Smooth muscle cell (in vitro differentiated cells): Measurements from ENCODE around the gene CCDC69. TPM values are rescaled to one million over a fixed set of nuclear protein-coding genes. Genes with fewer than 3 reads are reported as not detected.

ENCODE experiments used
- DNase-seq: peaks from one replicate; lab custom pipeline; 2025; ENCODE audit not compliant: unreplicated experiment; lab: John Stamatoyannopoulos, UW
- H2AFZ ChIP-seq: fragments of 200-600 bp; sonication (generic); 2 replicates; pipeline ENCODE4 v1.6.0; 2016; ENCODE audit warnings: antibody characterized with exemption, low read depth, mild to moderate bottlenecking
- H3F3A ChIP-seq: fragments of 200-600 bp; sonication (generic); 2 replicates; pipeline ENCODE4 v1.6.0; 2017; ENCODE audit warnings: antibody characterized with exemption, low read depth
- H3K27ac ChIP-seq: fragments of 200-600 bp; sonication (generic); 2 replicates; pipeline ENCODE4 v1.5.1; 2016; ENCODE audit warnings: low read depth, mild to moderate bottlenecking
- H3K27me3 ChIP-seq: fragments of 200-600 bp; sonication (generic); 2 replicates; pipeline ENCODE4 v1.6.1; 2016; ENCODE audit warnings: low read depth, mild to moderate bottlenecking
- H3K36me3 ChIP-seq: fragments of 200-600 bp; sonication (generic); 2 replicates; pipeline ENCODE4 v1.5.1; 2016; ENCODE audit warnings: low read depth
- H3K4me1 ChIP-seq: fragments of 200-600 bp; sonication (generic); 2 replicates; pipeline ENCODE4 v1.5.1; 2016; ENCODE audit warnings: low read depth
- H3K4me2 ChIP-seq: fragments of 200-600 bp; sonication (generic); 2 replicates; pipeline ENCODE4 v1.6.0; 2016; ENCODE audit warnings: mild to moderate bottlenecking
- H3K4me3 ChIP-seq: fragments of 200-600 bp; sonication (generic); 2 replicates; pipeline ENCODE4 v1.5.1; 2016; ENCODE audit warnings: mild to moderate bottlenecking
- H3K79me2 ChIP-seq: fragments of 200-600 bp; sonication (generic); 2 replicates; pipeline ENCODE4 v1.6.0; 2016; ENCODE audit warnings: low read depth, mild to moderate bottlenecking
- H3K9ac ChIP-seq: fragments of 200-600 bp; sonication (generic); 2 replicates; pipeline ENCODE4 v1.6.0; 2016; ENCODE audit warnings: low read depth
- H3K9me3 ChIP-seq: fragments of 200-600 bp; sonication (generic); replicated peaks from 2 replicates; pipeline ENCODE4 v1.5.1; 2016; ENCODE audit warnings: low read depth
- H4K20me1 ChIP-seq: fragments of 200-600 bp; sonication (generic); 2 replicates; pipeline ENCODE4 v1.6.0; 2016; ENCODE audit warnings: low read depth
- CTCF ChIP-seq: fragments of 200-600 bp; sonication (generic); IDR thresholded peaks from 2 replicates; pipeline ENCODE4 v1.5.1; 2017; ENCODE audit warnings: borderline replicate concordance, mild to moderate bottlenecking, antibody characterized with exemption; ENCODE audit not compliant: insufficient read depth, poor library complexity, severe bottlenecking
- WGBS: methylation state at CpG from one replicate; pipeline ENCODE4 v1.1.7; 2016; ENCODE audit warnings: low lambda C conversion rate; 5-methylcytosine and 5-hydroxymethylcytosine counted together
- polyA plus RNA-seq: library from polyadenylated mRNA; unstranded; fragments of >200 nt; fragmentation: Nextera tagmentation; extraction: Ambion mirVana; gene quantifications from 2 replicates; pipeline ENCODE4 v1.2.1, GENCODE V29; 2016
- total RNA-seq: library from RNA; depleted of rRNA; stranded (reverse); fragments of >200 nt; gene quantifications from 2 replicates; pipeline ENCODE4 v1.2.3, GENCODE V29; 2014

CCDC69 gene
- total and polyA plus RNA-seq, 2 experiments from 2014 or later = 1.1 to 1.2 TPM

DNA sequence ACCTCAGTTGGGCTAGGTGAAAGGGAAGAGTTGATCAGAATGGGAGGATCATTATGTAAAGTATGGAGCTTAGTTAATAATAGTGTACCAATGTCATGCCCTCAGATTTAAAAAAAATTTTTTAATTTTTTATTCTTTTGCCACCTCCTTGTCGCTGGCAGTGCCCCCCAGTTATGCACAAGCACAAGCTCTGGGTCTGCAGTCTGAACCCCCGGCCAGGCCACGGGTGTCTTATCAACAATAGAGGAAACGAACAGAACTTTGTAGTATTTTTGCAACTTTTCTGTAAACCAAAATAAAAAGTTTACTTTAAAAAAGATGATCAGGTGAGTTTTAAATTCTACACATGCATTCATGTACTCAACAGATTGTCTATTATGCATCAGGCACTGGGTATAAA is 27.7 kb upstream of the CCDC69 start:
- H3K4me1 ChIP-seq = peaks cover 7% of the 10 kb centered on the region
- no peaks in the 10 kb centered on the region for H3K9me3 ChIP-seq
- H3K9ac ChIP-seq = no peak overlapping the region
- no peaks in the 10 kb centered on the region for H4K20me1 ChIP-seq
- 97% methylated on average over 4 of the region's 4 CpGs for WGBS
- no peak overlapping the region for H3K4me3 ChIP-seq
- H2AFZ ChIP-seq = no peak overlapping the region
- no peak overlapping the region for H3K27ac ChIP-seq
- H3F3A ChIP-seq = no peaks in the 10 kb centered on the region
- H3K4me2 ChIP-seq = peak overlapping the region; percentile 85
- DNase-seq = no peak
- TF ChIP-seq CTCF = no peak
- no peaks in the 10 kb centered on the region for H3K36me3 ChIP-seq
- peaks cover 23% of the 10 kb centered on the region for H3K79me2 ChIP-seq
- H3K27me3 ChIP-seq = no peaks in the 10 kb centered on the region

DNA sequence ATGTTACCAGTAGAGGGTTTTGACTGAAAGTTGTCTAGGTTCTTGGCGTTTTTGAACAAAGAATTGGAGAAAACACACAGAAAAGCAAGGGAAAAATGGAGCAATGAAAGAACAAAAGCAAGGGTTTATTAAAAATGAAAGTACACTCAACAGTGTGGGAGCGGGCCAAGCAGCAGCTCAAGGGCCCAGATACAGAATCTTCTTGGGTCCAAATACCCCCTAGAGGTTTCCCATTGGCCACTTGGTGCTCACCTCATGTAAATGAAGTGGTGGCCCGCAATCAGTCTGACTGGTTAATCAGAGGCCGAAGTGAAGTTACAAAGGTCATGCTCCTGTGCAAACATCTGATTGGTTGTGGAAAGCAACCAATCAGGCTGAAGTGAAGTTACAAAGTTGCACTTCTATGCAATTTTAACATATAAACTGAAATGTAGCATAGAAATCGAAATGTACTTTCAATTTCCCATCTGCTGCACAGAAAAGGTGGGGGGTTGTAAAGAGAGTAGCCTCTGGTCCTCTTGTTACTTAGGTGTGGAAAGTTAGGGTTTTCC is 27.2 kb upstream of the CCDC69 start:
- WGBS = 93% methylated on average over 5 of the region's 5 CpGs
- no peak overlapping the region for H3K4me3 ChIP-seq
- H3K36me3 ChIP-seq = no peaks in the 10 kb centered on the region
- TF ChIP-seq CTCF = no peak
- H3K79me2 ChIP-seq = peaks cover 22% of the 10 kb centered on the region
- H3K9ac ChIP-seq = no peak overlapping the region
- H2AFZ ChIP-seq = no peak overlapping the region
- H4K20me1 ChIP-seq = no peaks in the 10 kb centered on the region
- no peaks in the 10 kb centered on the region for H3K27me3 ChIP-seq
- H3K27ac ChIP-seq = no peak overlapping the region
- H3F3A ChIP-seq = no peaks in the 10 kb centered on the region
- peaks cover 7% of the 10 kb centered on the region for H3K4me1 ChIP-seq
- no peaks in the 10 kb centered on the region for H3K9me3 ChIP-seq
- DNase-seq = no peak
- no peak overlapping the region for H3K4me2 ChIP-seq

DNA sequence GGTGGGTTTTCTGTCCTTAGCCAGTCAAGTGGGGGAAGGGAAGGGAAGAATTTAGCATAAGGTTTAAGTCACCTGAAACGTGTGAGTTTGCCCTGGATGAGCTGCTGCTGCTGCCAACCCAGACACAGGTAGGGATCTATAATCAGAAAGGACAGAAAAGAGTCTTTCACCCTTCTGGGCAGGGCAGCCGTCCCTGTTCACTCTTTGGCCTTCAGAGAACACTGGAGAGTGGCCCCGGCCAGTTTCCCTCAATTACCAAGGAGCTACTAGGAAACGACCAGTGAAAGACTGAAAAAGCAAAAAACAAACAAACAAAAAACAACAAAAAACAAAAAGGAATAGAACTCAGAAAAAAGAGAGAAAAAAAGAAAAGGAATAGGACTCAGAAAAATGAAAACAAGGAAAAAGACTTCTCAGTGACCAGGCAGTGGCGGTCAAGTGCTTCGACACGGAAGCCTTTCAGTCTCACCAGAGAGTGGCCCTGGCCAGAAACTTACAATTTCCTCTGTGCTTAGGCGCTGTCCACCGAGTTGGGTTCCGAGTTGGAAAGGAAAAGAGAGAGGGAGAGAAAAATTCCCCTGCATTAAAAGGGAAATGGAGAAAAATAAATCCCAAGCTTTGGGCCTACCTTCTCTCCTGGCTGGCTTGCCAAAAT is 26.6 kb upstream of the CCDC69 start:
- no peak for DNase-seq
- no peak overlapping the region for H3K9ac ChIP-seq
- H4K20me1 ChIP-seq = no peaks in the 10 kb centered on the region
- no peak overlapping the region for H3K4me2 ChIP-seq
- no peak overlapping the region for H2AFZ ChIP-seq
- no peaks in the 10 kb centered on the region for H3K9me3 ChIP-seq
- WGBS = 81% methylated on average over 10 of the region's 10 CpGs
- H3K4me1 ChIP-seq = peaks cover 7% of the 10 kb centered on the region
- no peak overlapping the region for H3K4me3 ChIP-seq
- TF ChIP-seq CTCF = no peak
- no peaks in the 10 kb centered on the region for H3F3A ChIP-seq
- no peaks in the 10 kb centered on the region for H3K36me3 ChIP-seq
- H3K27ac ChIP-seq = no peak overlapping the region
- H3K27me3 ChIP-seq = no peaks in the 10 kb centered on the region
- peaks cover 16% of the 10 kb centered on the region for H3K79me2 ChIP-seq

GRCh38 chr5:151249281-151249680 is 25.4 kb upstream of the CCDC69 start:
- no peak for TF ChIP-seq CTCF

More at GRCh38 chr5:151249281-151249680, 25.4 kb upstream of the CCDC69 start:
- H3F3A ChIP-seq = no peaks in the 10 kb centered on the region
- H3K4me3 ChIP-seq = no peak overlapping the region
- H3K4me2 ChIP-seq = no peak overlapping the region
- no peaks in the 10 kb centered on the region for H3K36me3 ChIP-seq
- H3K9ac ChIP-seq = no peak overlapping the region
- H2AFZ ChIP-seq = no peak overlapping the region
- H4K20me1 ChIP-seq = no peaks in the 10 kb centered on the region
- no peak for DNase-seq
- WGBS = 78% methylated on average over 5 of the region's 5 CpGs
- H3K79me2 ChIP-seq = peaks cover 9% of the 10 kb centered on the region
- no peak overlapping the region for H3K27ac ChIP-seq
- H3K27me3 ChIP-seq = no peaks in the 10 kb centered on the region
- H3K4me1 ChIP-seq = peaks cover 7% of the 10 kb centered on the region
- no peaks in the 10 kb centered on the region for H3K9me3 ChIP-seq
